HepG2 (cell line): Measurements from ENCODE around the gene PHF5A. TPM values are rescaled to one million over a fixed set of nuclear protein-coding genes. Genes with fewer than 3 reads are reported as not detected.

Experiments used
- ATF3 ChIP-seq: sonication (generic); formaldehyde crosslinking; IDR thresholded peaks from 2 replicates; pipeline ENCODE4 v1.4.0; 2020; ENCODE audit warnings: missing genetic modification reagents
- CBX5 ChIP-seq: sonication (generic); formaldehyde crosslinking; IDR thresholded peaks from 2 replicates; pipeline ENCODE4 v1.4.0; 2020; ENCODE audit warnings: missing genetic modification reagents, borderline replicate concordance
- CTCF ChIP-seq: sonication (generic); formaldehyde crosslinking; IDR thresholded peaks from 2 replicates; pipeline ENCODE4 v1.5.0; 2020; ENCODE audit warnings: mild to moderate bottlenecking, missing genetic modification reagents, moderate library complexity
- ISX ChIP-seq: sonication (generic); formaldehyde crosslinking; conservative IDR thresholded peaks from 2 replicates; pipeline ENCODE4 v1.5.0; 2020; ENCODE audit warnings: missing genetic modification reagents
- MAZ ChIP-seq, 2 experiments: sonication (generic) in 1 of 2; formaldehyde crosslinking in 1 of 2; IDR thresholded peaks; 2 replicates each; pipeline versions ENCODE4 v1.5.0 to v1.6.1; 2012 to 2020; ENCODE audit warnings: low read depth in 2 of 2, mild to moderate bottlenecking in 2 of 2, borderline replicate concordance in 1 of 2, improper control_type of control experiment in 1 of 2, low read length in 1 of 2, missing genetic modification reagents in 1 of 2, moderate library complexity in 1 of 2
- PAX8 ChIP-seq: sonication (generic); formaldehyde crosslinking; IDR thresholded peaks from 2 replicates; pipeline ENCODE4 v1.8.0; 2022; ENCODE audit warnings: mild to moderate bottlenecking, missing genetic modification reagents, borderline replicate concordance
- PHF5A ChIP-seq: IDR thresholded peaks from one replicate; pipeline ENCODE4 v1.6.1; 2018; ENCODE audit warnings: low read depth, missing genetic modification reagents; ENCODE audit not compliant: unreplicated experiment
- PITX1 ChIP-seq: sonication (generic); formaldehyde crosslinking; IDR thresholded peaks from 2 replicates; pipeline ENCODE4 v1.5.1; 2020; ENCODE audit warnings: mild to moderate bottlenecking, missing genetic modification reagents
- PRPF4 ChIP-seq: fragments of 200-400 bp; formaldehyde crosslinking; IDR thresholded peaks from 2 replicates; pipeline ENCODE4 v1.6.1; 2016; ENCODE audit warnings: low read length, low read depth; ENCODE audit not compliant: poor library complexity, severe bottlenecking
- RORA ChIP-seq: sonication (generic); formaldehyde crosslinking; IDR thresholded peaks from 2 replicates; pipeline ENCODE4 v1.5.0; 2020; ENCODE audit warnings: mild to moderate bottlenecking, missing genetic modification reagents, moderate library complexity
- STAG1 ChIP-seq: sonication (generic); formaldehyde crosslinking; IDR thresholded peaks from 2 replicates; pipeline ENCODE4 v1.4.0; 2020; ENCODE audit warnings: missing genetic modification reagents
- ZBTB2 ChIP-seq: sonication (generic); formaldehyde crosslinking; IDR thresholded peaks from 2 replicates; pipeline ENCODE4 v1.8.0; 2022; ENCODE audit warnings: low read depth, missing genetic modification reagents
- ZMYM2 ChIP-seq: sonication (generic); formaldehyde crosslinking; IDR thresholded peaks from 2 replicates; pipeline ENCODE4 v1.8.0; 2022; ENCODE audit warnings: mild to moderate bottlenecking, missing genetic modification reagents
- ZNF335 ChIP-seq: sonication (generic); formaldehyde crosslinking; IDR thresholded peaks from 2 replicates; pipeline ENCODE4 v1.4.0; 2020; ENCODE audit warnings: missing genetic modification reagents
- ZNF407 ChIP-seq: sonication (generic); formaldehyde crosslinking; IDR thresholded peaks from one replicate; pipeline ENCODE4 v1.5.1; 2020; ENCODE audit warnings: mild to moderate bottlenecking, missing genetic modification reagents; ENCODE audit errors: not compliant biosample characterization
- ZNF644 ChIP-seq: IDR thresholded peaks from 2 replicates; pipeline ENCODE4 v1.6.1; 2016; ENCODE audit warnings: low read depth
- polyA plus RNA-seq, 8 experiments: library from polyadenylated mRNA; depleted of rRNA in 3 of 8; stranded (reverse) in 7 of 8; unstranded in 1 of 8; fragments of >200 nt; fragmentation: Illumina TruSeq in 4 of 8; extraction: Trizol in 4 of 8; gene quantifications; 2 replicates each; pipeline versions ENCODE4 v1.2.1 to v1.2.3, GENCODE V29; 2011 to 2016; ENCODE audit warnings: low read depth in 4 of 8, missing spikeins in 1 of 8, mixed read lengths in 1 of 8; ENCODE audit not compliant: insufficient read depth in 1 of 8
- total RNA-seq, 5 experiments: library from RNA; depleted of rRNA; stranded (reverse); fragments of >200 nt; fragmentation: Illumina TruSeq; extraction: Trizol; gene quantifications; 2 replicates each; pipeline ENCODE4 v1.2.3, GENCODE V29; 2016; ENCODE audit warnings: low read depth in 1 of 5

Gene PHF5A
- total and polyA plus RNA-seq, 2 of the 13 experiments (the other 11 are each of a cell fraction or from before 2014, with no cell fraction given) = 56.6 to 105 TPM

- peak; percentile 87 for TF ChIP-seq ZBTB2 (CRISPR knock-in tag)
- TF ChIP-seq ATF3 = peak; percentile 68
- TF ChIP-seq RORA (CRISPR knock-in tag) = no peak; the same call in 1 of the 2 replicates
- TF ChIP-seq ZMYM2 (CRISPR knock-in tag) = no peak
- peak; percentile 89 for TF ChIP-seq ZNF335 (CRISPR knock-in tag)
- TF ChIP-seq ZNF407 (CRISPR knock-in tag) = no peak
- no peak for TF ChIP-seq ZNF644 (CRISPR knock-in tag)
- peak; percentile 94 for TF ChIP-seq PAX8 (CRISPR knock-in tag)
- TF ChIP-seq PITX1 (CRISPR knock-in tag) = peak; percentile 80; the same call in 1 of the 2 replicates
- TF ChIP-seq CTCF (CRISPR knock-in tag) = 0 out of 2 replicates have a peak, but pooled peaks have one; percentile 16
- peak; percentile 41; the same call in 1 of the 2 replicates for TF ChIP-seq STAG1 (CRISPR knock-in tag)
- TF ChIP-seq PHF5A = peak; percentile 94
- peak; percentile 42; the same call in 1 of the 2 replicates for TF ChIP-seq ISX (CRISPR knock-in tag)
- TF ChIP-seq CBX5 (CRISPR knock-in tag) = peak; percentile 89
- no peak for TF ChIP-seq PRPF4
- peak; percentile 99 for TF ChIP-seq MAZ (IDR thresholded peaks at IDR 0.05; ENCODE audit: borderline replicate concordance, low read depth, low read length)
- peak; percentile 99 for TF ChIP-seq MAZ (CRISPR knock-in tag; IDR thresholded peaks at IDR 0.05; ENCODE audit: low read depth)
These were observed 21.7 kb downstream of the PHF5A start, which contains the start of gene TOB2 (continued) for GRCh38 chr22:41446639-41447434.
